HAP-1 (cell line): Measurements from ENCODE around the gene ARHGAP24.

Source experiments
- DNase-seq, 2 experiments: peaks; one replicate each; pipeline ENCODE4 v3.0.0-alpha.2; 2016 to 2020; ENCODE audit warnings: low spot score in 2 of 2
- H3K27me3 ChIP-seq: fragments of 250-450 bp; sonication (Bioruptor Pico); 2 replicates; pipeline ENCODE4 v1.5.1; 2020; ENCODE audit warnings: low read depth, mild to moderate bottlenecking, moderate library complexity
- H3K36me3 ChIP-seq: fragments of 250-450 bp; sonication (Bioruptor Pico); replicated peaks from 2 replicates; pipeline ENCODE4 v1.5.1; 2020; ENCODE audit warnings: mild to moderate bottlenecking
- H3K4me1 ChIP-seq: fragments of 250-450 bp; sonication (Bioruptor Pico); 2 replicates; pipeline ENCODE4 v1.5.1; 2020; ENCODE audit warnings: mild to moderate bottlenecking
- H3K4me3 ChIP-seq: fragments of 250-450 bp; sonication (Bioruptor Pico); 2 replicates; pipeline ENCODE4 v1.5.1; 2020; ENCODE audit warnings: mild to moderate bottlenecking, moderate library complexity
- H3K9me3 ChIP-seq: fragments of 250-450 bp; sonication (Bioruptor Pico); 2 replicates; pipeline ENCODE4 v1.5.1; 2020; ENCODE audit warnings: mild to moderate bottlenecking, moderate library complexity
- in situ Hi-C: fragments of 300-500 bp; cut with MboI; formaldehyde crosslinking; loops from 3 replicates; pipeline ENCODE4 v1.14.3; 2020; ENCODE audit warnings: low sequenced_read_pairs, inconsistent platforms, mixed read lengths

The ARHGAP24 gene

GRCh38 chr4:85457752-85458467 lies 17.0 kb upstream of the ARHGAP24 start:
- no peaks in the 10 kb centered on the region for H3K9me3 ChIP-seq
- in situ Hi-C loops: no loop called here
- H3K4me1 ChIP-seq: no peaks in the 10 kb centered on the region
- H3K27me3 ChIP-seq: no peaks in the 10 kb centered on the region; the same call in 1 of the 2 replicates
- H3K36me3 ChIP-seq: no peaks in the 10 kb centered on the region
- H3K4me3 ChIP-seq: no peak overlapping the region
- DNase-seq: no peak

- in situ Hi-C loops: no loop called here
- H3K36me3 ChIP-seq: no peaks in the 10 kb centered on the region
- no peaks in the 10 kb centered on the region for H3K4me1 ChIP-seq
- no peak overlapping the region for H3K4me3 ChIP-seq
- H3K27me3 ChIP-seq: no peaks in the 10 kb centered on the region; the same call in 1 of the 2 replicates
- no peak for DNase-seq
- no peaks in the 10 kb centered on the region for H3K9me3 ChIP-seq
Observed at GRCh38 chr4:85459736-85460135, 15.2 kb upstream of the ARHGAP24 start.

- Histone ChIP-seq H3K9me3 (no peaks in the 10 kb centered on the region), H3K36me3 (no peaks in the 10 kb centered on the region), H3K4me3 (no peak overlapping the region), H3K4me1 (no peaks in the 10 kb centered on the region), H3K27me3 (peaks cover 20% of the 10 kb centered on the region)
- DNase-seq: no peak
- in situ Hi-C loops: no loop called here
Observed at GRCh38 chr4:85474356-85474755, 594 bp upstream of the ARHGAP24 start.

GRCh38 chr4:85475631-85476233 lies 782 bp downstream of the ARHGAP24 start:
- Histone ChIP-seq H3K4me1 (no peaks in the 10 kb centered on the region), H3K27me3 (peaks cover 20% of the 10 kb centered on the region), H3K36me3 (no peaks in the 10 kb centered on the region), H3K4me3 (peak overlapping the region; percentile 37; the same call in 1 of the 2 replicates), H3K9me3 (no peaks in the 10 kb centered on the region)
- DNase-seq: peak in 1 of 2 experiments; percentile 22
- in situ Hi-C loops: no loop called here

- Histone ChIP-seq H3K9me3 (no peaks in the 10 kb centered on the region), H3K27me3 (peaks cover 20% of the 10 kb centered on the region)
Observed at GRCh38 chr4:85476381-85476780, 1.4 kb downstream of the ARHGAP24 start.

GRCh38 chr4:85477534-85477933 lies 2.6 kb downstream of the ARHGAP24 start:
- in situ Hi-C loops: no loop called here
- Histone ChIP-seq H3K27me3 (peaks cover 25% of the 10 kb centered on the region), H3K36me3 (no peaks in the 10 kb centered on the region), H3K4me1 (no peaks in the 10 kb centered on the region), H3K4me3 (no peak overlapping the region), H3K9me3 (no peaks in the 10 kb centered on the region)
- no peak for DNase-seq

More at GRCh38 chr4:85476381-85476780, 1.4 kb downstream of the ARHGAP24 start:
- Histone ChIP-seq H3K4me1 (no peaks in the 10 kb centered on the region), H3K36me3 (no peaks in the 10 kb centered on the region), H3K4me3 (no peak overlapping the region)
- in situ Hi-C loops: no loop called here
- no peak for DNase-seq

GRCh38 chr4:85478576-85478975 lies 3.6 kb downstream of the ARHGAP24 start:
- H3K4me3 ChIP-seq: no peak overlapping the region
- peaks cover 25% of the 10 kb centered on the region for H3K27me3 ChIP-seq
- no peaks in the 10 kb centered on the region for H3K36me3 ChIP-seq
- in situ Hi-C loops: no loop called here
- H3K4me1 ChIP-seq: no peaks in the 10 kb centered on the region
- no peaks in the 10 kb centered on the region for H3K9me3 ChIP-seq
- DNase-seq: no peak

GRCh38 chr4:85482010-85482738 lies 7.2 kb downstream of the ARHGAP24 start:
- Histone ChIP-seq H3K27me3 (peaks cover 13% of the 10 kb centered on the region), H3K36me3 (no peaks in the 10 kb centered on the region), H3K9me3 (no peaks in the 10 kb centered on the region), H3K4me3 (no peak overlapping the region), H3K4me1 (no peaks in the 10 kb centered on the region)
- no peak for DNase-seq
- in situ Hi-C loops: no loop called here

- no peak for DNase-seq
- Histone ChIP-seq H3K4me3 (no peak overlapping the region), H3K36me3 (no peaks in the 10 kb centered on the region), H3K9me3 (no peaks in the 10 kb centered on the region), H3K4me1 (no peaks in the 10 kb centered on the region), H3K27me3 (peaks cover 5% of the 10 kb centered on the region; the same call in 1 of the 2 replicates)
- in situ Hi-C loops: no loop called here
Observed at GRCh38 chr4:85486425-85487086, 11.6 kb downstream of the ARHGAP24 start.

GRCh38 chr4:85488416-85488815 lies 13.5 kb downstream of the ARHGAP24 start:
- Histone ChIP-seq H3K36me3 (no peaks in the 10 kb centered on the region), H3K4me1 (no peaks in the 10 kb centered on the region), H3K27me3 (no peaks in the 10 kb centered on the region; the same call in 1 of the 2 replicates), H3K4me3 (no peak overlapping the region), H3K9me3 (no peaks in the 10 kb centered on the region)
- no peak for DNase-seq
- in situ Hi-C loops: no loop called here

GRCh38 chr4:85489273-85489981 lies 14.5 kb downstream of the ARHGAP24 start:
- H3K27me3 ChIP-seq: no peaks in the 10 kb centered on the region; the same call in 1 of the 2 replicates
- H3K9me3 ChIP-seq: no peaks in the 10 kb centered on the region
- H3K4me3 ChIP-seq: no peak overlapping the region
- in situ Hi-C loops: no loop called here
- DNase-seq: no peak
- no peaks in the 10 kb centered on the region for H3K36me3 ChIP-seq
- no peaks in the 10 kb centered on the region for H3K4me1 ChIP-seq

- Histone ChIP-seq H3K9me3 (no peaks in the 10 kb centered on the region), H3K4me3 (no peak overlapping the region), H3K36me3 (no peaks in the 10 kb centered on the region), H3K4me1 (no peaks in the 10 kb centered on the region), H3K27me3 (no peaks in the 10 kb centered on the region; the same call in 1 of the 2 replicates)
- DNase-seq: no peak
- in situ Hi-C loops: no loop called here
Observed at GRCh38 chr4:85491527-85491926, 16.6 kb downstream of the ARHGAP24 start.

- H3K36me3 ChIP-seq: no peaks in the 10 kb centered on the region
- no peaks in the 10 kb centered on the region for H3K4me1 ChIP-seq
- DNase-seq: no peak
- H3K9me3 ChIP-seq: no peaks in the 10 kb centered on the region
- H3K4me3 ChIP-seq: no peak overlapping the region
- H3K27me3 ChIP-seq: no peaks in the 10 kb centered on the region; the same call in 1 of the 2 replicates
- in situ Hi-C loops: no loop called here
Observed at GRCh38 chr4:85492336-85492735, 17.4 kb downstream of the ARHGAP24 start.
